MCF 10A (cell line): ENCODE measurements around the gene C4orf51. TPM values are rescaled to one million over a fixed set of nuclear protein-coding genes. Genes with fewer than 3 reads are reported as not detected.

Experiments used
- BruUV-seq: library from RNA; stranded (reverse); fragments of 400-500 nt; replicated peaks from 2 replicates; lab custom pipeline; 2021; lab: Mats Ljungman, UMichigan
- CTCF ChIA-PET: fragments of 300-600 bp; sonication (Branson Sonifier 250); formaldehyde crosslinking; extraction: SDS; loops from one replicate; lab custom pipeline; 2021; ENCODE audit warnings: antibody characterized with exemption, inconsistent platforms; lab: Yijun Ruan, JAX
- POLR2A ChIA-PET: fragments of 300-600, 350-650 bp; sonication (Branson Sonifier 250); formaldehyde crosslinking; extraction: SDS; loops from one replicate; lab custom pipeline; 2020; ENCODE audit warnings: antibody characterized with exemption, inconsistent platforms; lab: Yijun Ruan, JAX
- DNase-seq: peaks from one replicate; pipeline ENCODE4 v3.0.0-alpha.2; 2018; ENCODE audit not compliant: unreplicated experiment
- H3K27ac Mint-ChIP-seq: one replicate; pipeline ENCODE4 v1.8.0; 2022; ENCODE audit warnings: mild to moderate bottlenecking, low read depth, mixed read lengths; ENCODE audit not compliant: unreplicated experiment
- H3K27me3 Mint-ChIP-seq: one replicate; pipeline ENCODE4 v1.8.0; 2022; ENCODE audit warnings: mixed read lengths; ENCODE audit not compliant: insufficient read depth, unreplicated experiment
- H3K36me3 Mint-ChIP-seq: one replicate; pipeline ENCODE4 v1.8.0; 2022; ENCODE audit warnings: mild to moderate bottlenecking, moderate library complexity, mixed read lengths; ENCODE audit not compliant: insufficient read depth, unreplicated experiment
- H3K4me1 Mint-ChIP-seq: one replicate; pipeline ENCODE4 v1.8.0; 2022; ENCODE audit warnings: mixed read lengths; ENCODE audit not compliant: insufficient read depth, unreplicated experiment
- H3K4me3 Mint-ChIP-seq: one replicate; pipeline ENCODE4 v1.8.0; 2022; ENCODE audit warnings: mild to moderate bottlenecking, moderate library complexity, mixed read lengths; ENCODE audit not compliant: unreplicated experiment
- H3K9me3 Mint-ChIP-seq: one replicate; pipeline ENCODE4 v1.8.0; 2022; ENCODE audit warnings: mixed read lengths; ENCODE audit not compliant: unreplicated experiment
- intact Hi-C: fragments of 100-400 bp; cut with micrococcal nuclease; formaldehyde crosslinking; loops from 2 replicates; pipeline ENCODE4 v1.14.1; 2022
- total RNA-seq: library from RNA; stranded (reverse); gene quantifications from 2 replicates; pipeline ENCODE4 v1.2.3, GENCODE V29; 2022
- TF ChIP-seq, protein P1 (sequence below): fragments of 200-600 bp; IDR thresholded peaks from one replicate; pipeline ENCODE4 v1.8.0; 2022; ENCODE audit warnings: antibody characterized with exemption, mild to moderate bottlenecking; ENCODE audit not compliant: unreplicated experiment

C4orf51 gene
- total RNA-seq, 1 experiment from 2014 or later = not detected

- H3K27me3 Mint-ChIP-seq = no peaks in the 10 kb centered on the region
- H3K27ac Mint-ChIP-seq = peak overlapping the region; percentile 98
- H3K9me3 Mint-ChIP-seq = no peaks in the 10 kb centered on the region
- TSS peak; percentile 87 for BruUV-seq
- no peaks in the 10 kb centered on the region for H3K36me3 Mint-ChIP-seq
- H3K4me1 Mint-ChIP-seq = peaks cover 41% of the 10 kb centered on the region
- ChIA-PET CTCF (interaction anchor here (0.6 to 1.2 kb wide), 3 partner anchors 12 to 74 kb away, joined by 3 to 5 read pairs (median 3); no protein-coding TSS in a partner anchor), POLR2A (interaction anchor here (0.5 to 3.3 kb wide), 27 partner anchors 9 to 880 kb away, joined by 3 to 54 read pairs (median 5); partner anchors contain the start of genes C4orf51, MMAA and ZNF827)
- DNase-seq = peak; percentile 45
- peak overlapping the region; percentile 69 for H3K4me3 Mint-ChIP-seq
- intact Hi-C loops = loop anchor here (1.0 to 5.0 kb wide), 5 partner anchors 70 to 202 kb away; partner anchors contain the start of gene MMAA
- TF ChIP-seq, protein P1, sequence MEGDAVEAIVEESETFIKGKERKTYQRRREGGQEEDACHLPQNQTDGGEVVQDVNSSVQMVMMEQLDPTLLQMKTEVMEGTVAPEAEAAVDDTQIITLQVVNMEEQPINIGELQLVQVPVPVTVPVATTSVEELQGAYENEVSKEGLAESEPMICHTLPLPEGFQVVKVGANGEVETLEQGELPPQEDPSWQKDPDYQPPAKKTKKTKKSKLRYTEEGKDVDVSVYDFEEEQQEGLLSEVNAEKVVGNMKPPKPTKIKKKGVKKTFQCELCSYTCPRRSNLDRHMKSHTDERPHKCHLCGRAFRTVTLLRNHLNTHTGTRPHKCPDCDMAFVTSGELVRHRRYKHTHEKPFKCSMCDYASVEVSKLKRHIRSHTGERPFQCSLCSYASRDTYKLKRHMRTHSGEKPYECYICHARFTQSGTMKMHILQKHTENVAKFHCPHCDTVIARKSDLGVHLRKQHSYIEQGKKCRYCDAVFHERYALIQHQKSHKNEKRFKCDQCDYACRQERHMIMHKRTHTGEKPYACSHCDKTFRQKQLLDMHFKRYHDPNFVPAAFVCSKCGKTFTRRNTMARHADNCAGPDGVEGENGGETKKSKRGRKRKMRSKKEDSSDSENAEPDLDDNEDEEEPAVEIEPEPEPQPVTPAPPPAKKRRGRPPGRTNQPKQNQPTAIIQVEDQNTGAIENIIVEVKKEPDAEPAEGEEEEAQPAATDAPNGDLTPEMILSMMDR = no peak
Observed at GRCh38 chr4:145734031-145734430, 54.1 kb downstream of the C4orf51 start.

GRCh38 chr4:145734576-145735346, 54.8 kb downstream of the C4orf51 start:
- ChIA-PET CTCF (no interaction called here), POLR2A (interaction anchor here (0.5 to 3.3 kb wide), 25 partner anchors 8 to 1511 kb away, joined by 3 to 54 read pairs (median 6); partner anchors contain the start of genes C4orf51, MMAA and ZNF827)
- Mint-ChIP-seq H3K9me3 (no peaks in the 10 kb centered on the region), H3K27me3 (no peaks in the 10 kb centered on the region), H3K36me3 (no peaks in the 10 kb centered on the region), H3K27ac (peak overlapping the region; percentile 98), H3K4me3 (peak overlapping the region; percentile 69), H3K4me1 (peaks cover 41% of the 10 kb centered on the region)
- BruUV-seq = no TSS peak
- intact Hi-C loops = loop anchor here (1.0 to 5.0 kb wide), 7 partner anchors 70 to 202 kb away; partner anchors contain the start of gene MMAA
- TF ChIP-seq, protein P1 = no peak
- DNase-seq = peak; percentile 98

- no peaks in the 10 kb centered on the region for H3K27me3 Mint-ChIP-seq
- intact Hi-C loops = loop anchor here (1.0 kb wide), 2 partner anchors 73 to 78 kb away; no protein-coding TSS in a partner anchor
- peak overlapping the region; percentile 98 for H3K27ac Mint-ChIP-seq
- no peaks in the 10 kb centered on the region for H3K9me3 Mint-ChIP-seq
- BruUV-seq = no TSS peak
- peak overlapping the region; percentile 69 for H3K4me3 Mint-ChIP-seq
- TF ChIP-seq, protein P1 = no peak
- ChIA-PET CTCF (interaction anchor here (0.8 kb wide), 1 partner anchor 112 kb away, joined by 3 read pairs; no protein-coding TSS in a partner anchor), POLR2A (interaction anchor here (0.7 to 2.7 kb wide), 9 partner anchors 19 to 204 kb away, joined by 3 to 11 read pairs (median 3); partner anchors contain the start of genes MMAA and ZNF827)
- peak; percentile 80 for DNase-seq
- H3K4me1 Mint-ChIP-seq = peaks cover 41% of the 10 kb centered on the region
- no peaks in the 10 kb centered on the region for H3K36me3 Mint-ChIP-seq
Observed at GRCh38 chr4:145735347-145735675, 55.4 kb downstream of the C4orf51 start.

DNA sequence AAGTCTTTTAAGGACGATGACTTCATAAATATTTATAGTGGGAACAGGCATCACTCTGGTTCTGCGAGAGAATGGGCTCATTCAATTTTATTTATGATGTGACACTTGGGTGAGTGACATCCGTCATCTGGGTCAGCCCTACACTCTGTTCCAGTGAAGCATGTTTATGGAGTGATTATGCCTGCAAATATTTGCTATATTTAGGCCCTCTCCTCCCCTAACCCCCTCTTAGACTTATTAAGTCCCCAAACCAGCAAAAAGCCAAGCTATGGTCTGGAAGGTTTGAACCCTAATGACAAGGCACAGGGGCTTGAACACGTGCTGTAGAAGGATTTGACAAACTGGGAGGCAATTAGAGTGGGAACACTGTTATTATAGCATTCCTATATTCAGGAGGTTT, 55.9 kb downstream of the C4orf51 start:
- Mint-ChIP-seq H3K9me3 (no peaks in the 10 kb centered on the region), H3K27me3 (no peaks in the 10 kb centered on the region), H3K4me1 (peaks cover 40% of the 10 kb centered on the region), H3K36me3 (no peaks in the 10 kb centered on the region), H3K4me3 (peak overlapping the region; percentile 69), H3K27ac (peak overlapping the region; percentile 98)
- TF ChIP-seq, protein P1 = no peak
- POLR2A ChIA-PET = interaction anchor here (0.7 to 2.7 kb wide), 10 partner anchors 20 to 203 kb away, joined by 3 to 11 read pairs (median 3); partner anchors contain the start of genes MMAA and ZNF827
- no TSS peak for BruUV-seq
- intact Hi-C loops = loop anchor here (1.0 kb wide), 2 partner anchors 72 to 77 kb away; no protein-coding TSS in a partner anchor
- CTCF ChIA-PET = interaction anchor here (0.6 to 1.2 kb wide), 3 partner anchors 60 to 203 kb away, joined by 3 read pairs; no protein-coding TSS in a partner anchor
- no peak for DNase-seq
